MM.1S (cell line): Measurements from ENCODE around the gene PPP1R13B.

Source experiments
- DNase-seq: peaks from one replicate; pipeline ENCODE4 v3.0.0-alpha.2; 2015
- H2AFZ ChIP-seq: fragments of 300-600 bp; sonication (generic); 2 replicates; pipeline ENCODE4 v1.6.0; 2016; ENCODE audit warnings: antibody characterized with exemption, low read length
- H3F3A ChIP-seq: fragments of 300-600 bp; sonication (generic); 2 replicates; pipeline ENCODE4 v1.6.1; 2016; ENCODE audit warnings: mild to moderate bottlenecking, antibody characterized with exemption, low read length, moderate library complexity, mixed read lengths; ENCODE audit not compliant: insufficient read depth
- H3K27ac ChIP-seq: fragments of 300-600 bp; sonication (generic); 2 replicates; pipeline ENCODE4 v1.5.1; 2016; ENCODE audit warnings: mild to moderate bottlenecking, low read length
- H3K27me3 ChIP-seq: fragments of 300-600 bp; sonication (generic); replicated peaks from 2 replicates; pipeline ENCODE4 v1.6.0; 2016; ENCODE audit warnings: low read length; ENCODE audit not compliant: insufficient read depth
- H3K36me3 ChIP-seq: fragments of 300-600 bp; sonication (generic); replicated peaks from 2 replicates; pipeline ENCODE4 v1.6.1; 2016; ENCODE audit warnings: mild to moderate bottlenecking, low read length, mixed read lengths; ENCODE audit not compliant: insufficient read depth
- H3K4me1 ChIP-seq: fragments of 300-600 bp; sonication (generic); 2 replicates; pipeline ENCODE4 v1.6.1; 2016; ENCODE audit warnings: low read length, mixed read lengths
- H3K4me2 ChIP-seq: fragments of 300-600 bp; sonication (generic); 2 replicates; pipeline ENCODE4 v1.6.0; 2016; ENCODE audit warnings: low read depth, low read length
- H3K4me3 ChIP-seq: fragments of 300-600 bp; sonication (generic); 2 replicates; pipeline ENCODE4 v1.5.1; 2016; ENCODE audit warnings: low read length, mixed read lengths
- H3K79me2 ChIP-seq: fragments of 300-600 bp; sonication (generic); 2 replicates; pipeline ENCODE4 v1.6.1; 2016; ENCODE audit warnings: mixed run types, low read length, mixed read lengths
- H3K9ac ChIP-seq: fragments of 300-600 bp; sonication (generic); 2 replicates; pipeline ENCODE4 v1.6.1; 2016; ENCODE audit warnings: low read length, mixed read lengths
- H3K9me2 ChIP-seq: fragments of 300-600 bp; sonication (generic); replicated peaks from 2 replicates; pipeline ENCODE4 v1.6.1; 2016; ENCODE audit warnings: mild to moderate bottlenecking, low read length, mixed read lengths; ENCODE audit not compliant: insufficient read depth
- H3K9me3 ChIP-seq: fragments of 300-600 bp; sonication (generic); replicated peaks from 2 replicates; pipeline ENCODE4 v1.6.1; 2016; ENCODE audit warnings: mild to moderate bottlenecking, low read length, mixed read lengths; ENCODE audit not compliant: insufficient read depth
- H4K20me1 ChIP-seq: fragments of 300-600 bp; sonication (generic); 2 replicates; pipeline ENCODE4 v1.6.1; 2016; ENCODE audit warnings: mild to moderate bottlenecking, low read length, moderate library complexity, mixed read lengths; ENCODE audit not compliant: insufficient read depth
- EZH2 ChIP-seq: fragments of 300-600 bp; sonication (generic); optimal IDR thresholded peaks from 2 replicates; pipeline ENCODE3; 2017; ENCODE audit warnings: low read depth, mild to moderate bottlenecking, antibody characterized with exemption, low read length, mixed read lengths
- EZH2phosphoT487 ChIP-seq: fragments of 300-600 bp; sonication (generic); IDR thresholded peaks from 2 replicates; pipeline ENCODE4 v1.6.1; 2018; ENCODE audit warnings: antibody characterized with exemption, low read length
- TF ChIP-seq, protein P1 (sequence below): fragments of 300-600 bp; sonication (generic); IDR thresholded peaks from 2 replicates; pipeline ENCODE4 v1.5.1; 2016; ENCODE audit warnings: antibody characterized with exemption, low read length, mixed read lengths

Gene PPP1R13B

DNA sequence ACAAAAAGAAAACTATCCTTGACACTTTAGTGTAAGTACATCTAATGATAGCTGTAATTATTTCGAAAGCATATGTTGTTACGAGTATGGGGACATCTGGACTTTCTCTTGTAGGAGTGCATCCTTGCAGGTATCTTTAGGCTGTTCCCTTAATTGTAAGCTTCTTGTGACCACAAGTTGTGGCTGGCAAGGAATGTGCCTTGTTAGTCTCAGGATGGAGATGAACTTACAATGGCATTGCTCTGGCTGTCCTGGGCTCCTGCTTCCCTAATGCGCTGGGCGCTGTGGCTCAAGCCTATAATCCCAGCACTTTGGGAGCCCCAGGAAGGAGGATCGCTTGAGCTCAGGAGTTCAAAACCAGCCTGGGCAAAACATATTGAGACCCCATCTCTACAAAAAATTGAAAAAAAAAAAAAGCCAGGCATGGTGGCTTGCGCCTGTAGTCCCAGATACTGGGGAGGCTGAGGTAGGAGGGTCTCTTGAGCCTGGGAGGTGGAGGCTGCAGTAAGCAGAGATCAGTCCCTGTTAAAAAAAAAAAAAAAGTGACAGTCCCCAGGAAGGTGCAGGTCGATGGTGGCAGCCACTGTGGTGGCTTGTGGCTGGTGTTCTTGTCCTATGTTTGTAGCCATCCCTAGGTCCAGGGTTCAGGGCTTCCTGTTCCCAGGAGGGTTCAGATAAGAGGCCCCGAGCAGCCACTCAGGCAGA lies 23.7 kb upstream of the PPP1R13B start:
- DNase-seq = no peak
- no peaks in the 10 kb centered on the region for H3K4me1 ChIP-seq
- no peaks in the 10 kb centered on the region for H3F3A ChIP-seq
- no peak for TF ChIP-seq EZH2
- H3K4me3 ChIP-seq = no peak overlapping the region
- H3K27me3 ChIP-seq = no peaks in the 10 kb centered on the region
- H3K9me2 ChIP-seq = no peaks in the 10 kb centered on the region
- H3K9me3 ChIP-seq = no peaks in the 10 kb centered on the region
- H3K27ac ChIP-seq = no peak overlapping the region
- no peak overlapping the region for H2AFZ ChIP-seq
- H3K4me2 ChIP-seq = no peak overlapping the region
- no peaks in the 10 kb centered on the region for H3K79me2 ChIP-seq
- no peak overlapping the region for H3K9ac ChIP-seq
- H4K20me1 ChIP-seq = no peaks in the 10 kb centered on the region
- no peaks in the 10 kb centered on the region for H3K36me3 ChIP-seq

DNA sequence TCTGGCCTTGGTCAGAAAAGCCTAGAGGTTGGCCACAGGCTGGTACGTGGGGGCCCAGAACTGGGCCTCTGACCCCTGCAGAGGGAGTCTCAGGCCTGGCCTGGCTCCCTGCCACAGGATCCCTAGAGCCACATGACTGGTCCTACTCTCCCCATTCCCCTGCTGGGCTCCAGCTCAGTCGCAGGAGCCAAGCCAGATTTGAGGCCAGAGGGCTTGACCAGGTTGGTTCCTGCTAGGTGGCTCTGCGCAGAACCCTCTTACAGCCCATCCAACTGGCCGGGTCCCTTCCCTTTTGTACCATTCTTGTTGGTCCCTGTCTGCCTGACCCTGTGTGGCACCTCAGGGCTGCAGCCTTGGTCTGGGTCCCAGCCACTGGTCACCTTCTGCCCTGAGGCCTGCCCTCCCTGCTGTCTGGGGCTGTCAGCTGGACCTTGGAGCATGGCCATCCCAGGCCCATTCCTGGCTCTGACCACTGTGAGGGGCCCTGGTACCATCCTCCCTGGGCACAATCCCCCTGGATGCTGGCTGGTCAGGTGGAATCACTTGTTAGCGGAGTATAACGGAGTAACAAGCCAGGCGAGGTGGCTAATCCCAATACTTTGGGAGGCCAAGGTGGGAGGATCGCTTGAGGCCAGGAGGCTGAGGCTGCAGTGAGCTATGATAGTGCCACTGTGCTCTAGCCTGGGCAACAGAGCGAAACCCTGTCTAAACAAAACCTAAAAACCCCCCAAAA lies 22.9 kb upstream of the PPP1R13B start:
- Histone ChIP-seq H3F3A (no peaks in the 10 kb centered on the region), H3K36me3 (no peaks in the 10 kb centered on the region), H2AFZ (no peak overlapping the region), H3K9ac (no peak overlapping the region), H3K4me1 (no peaks in the 10 kb centered on the region), H4K20me1 (no peaks in the 10 kb centered on the region), H3K9me3 (no peaks in the 10 kb centered on the region), H3K9me2 (no peaks in the 10 kb centered on the region), H3K79me2 (no peaks in the 10 kb centered on the region), H3K27me3 (no peaks in the 10 kb centered on the region), H3K4me3 (no peak overlapping the region), H3K27ac (no peak overlapping the region), H3K4me2 (no peak overlapping the region)
- TF ChIP-seq EZH2 (no peak), EZH2phosphoT487 (no peak)
- TF ChIP-seq, protein P1, sequence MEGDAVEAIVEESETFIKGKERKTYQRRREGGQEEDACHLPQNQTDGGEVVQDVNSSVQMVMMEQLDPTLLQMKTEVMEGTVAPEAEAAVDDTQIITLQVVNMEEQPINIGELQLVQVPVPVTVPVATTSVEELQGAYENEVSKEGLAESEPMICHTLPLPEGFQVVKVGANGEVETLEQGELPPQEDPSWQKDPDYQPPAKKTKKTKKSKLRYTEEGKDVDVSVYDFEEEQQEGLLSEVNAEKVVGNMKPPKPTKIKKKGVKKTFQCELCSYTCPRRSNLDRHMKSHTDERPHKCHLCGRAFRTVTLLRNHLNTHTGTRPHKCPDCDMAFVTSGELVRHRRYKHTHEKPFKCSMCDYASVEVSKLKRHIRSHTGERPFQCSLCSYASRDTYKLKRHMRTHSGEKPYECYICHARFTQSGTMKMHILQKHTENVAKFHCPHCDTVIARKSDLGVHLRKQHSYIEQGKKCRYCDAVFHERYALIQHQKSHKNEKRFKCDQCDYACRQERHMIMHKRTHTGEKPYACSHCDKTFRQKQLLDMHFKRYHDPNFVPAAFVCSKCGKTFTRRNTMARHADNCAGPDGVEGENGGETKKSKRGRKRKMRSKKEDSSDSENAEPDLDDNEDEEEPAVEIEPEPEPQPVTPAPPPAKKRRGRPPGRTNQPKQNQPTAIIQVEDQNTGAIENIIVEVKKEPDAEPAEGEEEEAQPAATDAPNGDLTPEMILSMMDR = no peak
- no peak for DNase-seq

DNA sequence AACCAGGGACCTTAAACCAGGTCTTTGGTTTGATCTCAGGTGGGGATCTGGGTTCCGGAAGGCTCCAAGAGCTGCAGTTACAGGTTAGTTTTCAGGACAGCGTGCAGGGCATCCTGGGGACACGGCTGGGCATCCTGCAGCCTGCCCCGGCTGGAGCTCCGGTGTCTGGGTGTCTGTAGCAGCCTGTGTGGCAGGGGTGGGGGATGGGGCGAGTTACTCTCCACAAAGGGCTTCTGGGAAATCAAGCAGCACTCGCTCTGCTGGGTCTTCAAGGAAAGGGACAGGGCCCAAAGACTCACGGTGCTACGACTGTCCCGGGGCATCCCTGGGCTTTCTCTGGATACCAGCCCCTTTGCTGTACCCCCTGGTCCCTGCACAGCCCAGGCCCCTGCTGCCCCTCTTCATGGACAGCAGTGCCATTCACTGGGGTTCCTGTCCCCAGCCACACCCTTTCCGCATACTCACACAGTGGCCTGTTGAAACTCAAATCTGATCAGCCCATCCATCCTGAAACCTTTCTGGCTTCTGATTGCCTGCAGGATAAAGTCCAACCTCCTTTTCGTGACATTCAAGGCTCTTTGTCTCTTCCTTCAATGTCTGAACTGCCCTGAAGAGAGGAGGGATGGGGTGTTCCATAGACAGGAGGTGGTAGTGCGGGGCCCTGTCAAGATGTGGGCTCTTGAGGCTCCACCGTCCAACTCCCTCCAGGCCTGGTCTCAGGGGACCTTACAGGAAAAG lies 22.2 kb upstream of the PPP1R13B start:
- Histone ChIP-seq H3K4me3 (no peak overlapping the region), H4K20me1 (no peaks in the 10 kb centered on the region), H3K27ac (no peak overlapping the region), H3K9me3 (no peaks in the 10 kb centered on the region), H3F3A (no peaks in the 10 kb centered on the region), H3K36me3 (no peaks in the 10 kb centered on the region), H3K79me2 (no peaks in the 10 kb centered on the region), H3K4me2 (no peak overlapping the region), H3K9ac (no peak overlapping the region), H3K27me3 (no peaks in the 10 kb centered on the region), H2AFZ (no peak overlapping the region), H3K4me1 (no peaks in the 10 kb centered on the region), H3K9me2 (no peaks in the 10 kb centered on the region)
- TF ChIP-seq, protein P1 = no peak
- TF ChIP-seq EZH2 = no peak
- DNase-seq = no peak
